Measurements from ENCODE around the gene NPR2. TPM values are rescaled to one million over a fixed set of nuclear protein-coding genes. Genes with fewer than 3 reads are reported as not detected.

The NPR2 gene
- total and polyA plus RNA-seq, 8 donors = 2.2 to 14.6 (median 3.6) TPM

DNA sequence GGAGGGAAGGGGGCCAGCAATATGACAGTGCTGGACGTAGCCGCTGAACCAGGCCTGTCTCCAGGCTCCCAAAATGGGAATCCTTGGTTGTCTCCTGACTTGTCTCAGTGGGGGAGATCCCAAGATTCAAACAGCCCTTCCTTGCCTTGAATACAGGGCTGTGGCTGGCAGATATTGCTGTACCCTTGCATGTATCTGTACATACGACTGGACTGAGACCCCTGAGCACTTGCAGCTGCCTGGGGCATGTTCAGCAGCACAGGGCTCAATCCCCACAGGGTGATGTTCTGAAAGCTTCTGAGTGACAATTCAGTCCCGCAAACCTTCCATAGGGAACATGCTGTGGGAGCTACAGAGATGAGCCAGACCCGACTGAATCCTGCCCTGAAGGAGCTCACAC is 65.5 kb downstream of the NPR2 start:
- no peak for FAIRE-seq
- H3K4me1 ChIP-seq = no peaks in the 10 kb centered on the region
- no peak for ATAC-seq
- 77 to 87% methylated on average over 5 of the region's 5 CpGs for WGBS, 2 donors
- no peak overlapping the region for H3K4me3 ChIP-seq
- H3K36me3 ChIP-seq = no peaks in the 10 kb centered on the region
- H3K9me3 ChIP-seq = no peaks in the 10 kb centered on the region
- intact Hi-C loops (cut with DNase I) = no loop called here
- no peak for TF ChIP-seq CTCF (IDR thresholded peaks at IDR 0.05)
- H3K27ac ChIP-seq = no peak overlapping the region
- DNase-seq = no peak
- H3K27me3 ChIP-seq = no peaks in the 10 kb centered on the region

- intact Hi-C loops (cut with DNase I) = no loop called here
- WGBS, 2 donors = 43 to 49% methylated on average over 5 of the region's 5 CpGs
- no peak overlapping the region for H3K4me3 ChIP-seq
- no peaks in the 10 kb centered on the region for H3K27me3 ChIP-seq
- H3K27ac ChIP-seq = no peak overlapping the region
- H3K36me3 ChIP-seq = no peaks in the 10 kb centered on the region
- ATAC-seq (no peak), DNase-seq (no peak), FAIRE-seq (no peak)
- no peaks in the 10 kb centered on the region for H3K9me3 ChIP-seq
- H3K4me1 ChIP-seq = no peaks in the 10 kb centered on the region
- no peak for TF ChIP-seq CTCF (IDR thresholded peaks at IDR 0.05)
Measured at GRCh38 chr9:35858458-35858857, 67.1 kb downstream of the NPR2 start.

Other genes with a start within 250 kb of the NPR2 start
- 10 to 100 TPM; 12.1 to 23.0 (median 14.2) TPM for gene TESK1, start 186.3 kb upstream of the NPR2 start, total RNA-seq
- gene TESK1, start 186.3 kb upstream of the NPR2 start, polyA plus RNA-seq = 10 to 100 TPM; 38.7 to 56.6 TPM
- gene CD72, start 173.2 kb upstream of the NPR2 start, total RNA-seq = 1 to 10 TPM in 5 of 6 donors, under 1 TPM in 1; 0.88 to 3.4 (median 2.9) TPM
- gene CD72, start 173.2 kb upstream of the NPR2 start, polyA plus RNA-seq = 1 to 10 TPM; 3.5 to 7.7 TPM
- under 1 TPM in 4 of 6 donors, not detected in 2; 0.25 to 0.59 (median 0.46) TPM for gene SIT1, start 140.7 kb upstream of the NPR2 start, total RNA-seq
- gene SIT1, start 140.7 kb upstream of the NPR2 start, polyA plus RNA-seq = under 1 TPM; 0.27 to 0.45 TPM
- gene RMRP, start 133.6 kb upstream of the NPR2 start, total RNA-seq = over 10,000 TPM in 4 of 6 donors, 1,000 to 10,000 TPM in 2; 3,151 to 15,171 (median 11,469) TPM
- 100 to 1,000 TPM in 1 of 2 donors, 10 to 100 TPM in 1; 80.5 to 300 TPM for gene RMRP, start 133.6 kb upstream of the NPR2 start, polyA plus RNA-seq
- gene CCDC107, start 133.3 kb upstream of the NPR2 start, total RNA-seq = 10 to 100 TPM; 13.8 to 32.6 (median 19.0) TPM
- 10 to 100 TPM; 55.4 to 84.7 TPM for gene CCDC107, start 133.3 kb upstream of the NPR2 start, polyA plus RNA-seq
- gene ARHGEF39, start 126.4 kb upstream of the NPR2 start, total RNA-seq = 1 to 10 TPM in 3 of 6 donors, under 1 TPM in 3; 0.20 to 1.2 (median 0.98) TPM
- 1 to 10 TPM; 1.4 to 2.0 TPM for gene ARHGEF39, start 126.4 kb upstream of the NPR2 start, polyA plus RNA-seq
- gene CA9, start 117.7 kb upstream of the NPR2 start, total RNA-seq = 10 to 100 TPM in 2 of 6 donors, 1 to 10 TPM in 4; 1.2 to 75.6 (median 5.7) TPM
- 10 to 100 TPM in 1 of 2 donors, 1 to 10 TPM in 1; 9.2 to 17.9 TPM for gene CA9, start 117.7 kb upstream of the NPR2 start, polyA plus RNA-seq
- gene TPM2, start 101.7 kb upstream of the NPR2 start, total RNA-seq = 10 to 100 TPM; 11.3 to 52.8 (median 22.6) TPM
- gene TPM2, start 101.7 kb upstream of the NPR2 start, polyA plus RNA-seq = 100 to 1,000 TPM; 204 to 227 TPM
- 100 to 1,000 TPM in 2 of 6 donors, 10 to 100 TPM in 4; 72.0 to 141 (median 86.6) TPM for gene TLN1, start 59.4 kb upstream of the NPR2 start, total RNA-seq
- 10 to 100 TPM; 64.5 to 72.7 TPM for gene TLN1, start 59.4 kb upstream of the NPR2 start, polyA plus RNA-seq
- gene CREB3, start 58.9 kb upstream of the NPR2 start, total RNA-seq = 10 to 100 TPM; 15.7 to 24.3 (median 18.8) TPM
- gene CREB3, start 58.9 kb upstream of the NPR2 start, polyA plus RNA-seq = 10 to 100 TPM; 23.9 to 29.6 TPM
- 10 to 100 TPM; 22.0 to 40.6 (median 32.2) TPM for gene GBA2, start 42.4 kb upstream of the NPR2 start, total RNA-seq
- 10 to 100 TPM; 69.5 to 91.3 TPM for gene GBA2, start 42.4 kb upstream of the NPR2 start, polyA plus RNA-seq
- gene RGP1, start 42.3 kb upstream of the NPR2 start, total RNA-seq = 10 to 100 TPM; 12.7 to 18.3 (median 15.0) TPM
- 1 to 10 TPM; 6.8 to 9.3 TPM for gene RGP1, start 42.3 kb upstream of the NPR2 start, polyA plus RNA-seq
- gene MSMP, start 37.3 kb upstream of the NPR2 start, total RNA-seq = 1 to 10 TPM in 1 of 6 donors, under 1 TPM in 1, not detected in 4; 0.67 to 2.3 TPM
- gene MSMP, start 37.3 kb upstream of the NPR2 start, polyA plus RNA-seq = under 1 TPM in 1 of 2 donors, not detected in 1; 0.49 TPM
- 1 to 10 TPM in 2 of 6 donors, under 1 TPM in 4; 0.52 to 1.8 (median 0.83) TPM for gene SPAG8, start 20.7 kb downstream of the NPR2 start, total RNA-seq
- 1 to 10 TPM; 1.6 to 3.1 TPM for gene SPAG8, start 20.7 kb downstream of the NPR2 start, polyA plus RNA-seq
- gene HINT2, start 23.5 kb downstream of the NPR2 start, total RNA-seq = 10 to 100 TPM; 20.6 to 43.7 (median 29.7) TPM
- 10 to 100 TPM; 51.7 to 64.2 TPM for gene HINT2, start 23.5 kb downstream of the NPR2 start, polyA plus RNA-seq
- not detected for gene FAM221B, start 37.1 kb downstream of the NPR2 start, total RNA-seq
- under 1 TPM in 1 of 2 donors, not detected in 1; 0.11 TPM for gene FAM221B, start 37.1 kb downstream of the NPR2 start, polyA plus RNA-seq
- 10 to 100 TPM in 1 of 6 donors, 1 to 10 TPM in 5; 4.9 to 10.3 (median 7.0) TPM for gene TMEM8B, start 37.6 kb downstream of the NPR2 start, total RNA-seq
- 10 to 100 TPM; 11.1 to 17.2 TPM for gene TMEM8B, start 37.6 kb downstream of the NPR2 start, polyA plus RNA-seq
- not detected for gene OR13J1, start 78.8 kb downstream of the NPR2 start, total RNA-seq
- gene OR13J1, start 78.8 kb downstream of the NPR2 start, polyA plus RNA-seq = not detected
- 1 to 10 TPM in 3 of 6 donors, under 1 TPM in 3; 0.43 to 1.5 (median 0.83) TPM for gene HRCT1, start 114.6 kb downstream of the NPR2 start, total RNA-seq
- gene HRCT1, start 114.6 kb downstream of the NPR2 start, polyA plus RNA-seq = 1 to 10 TPM in 1 of 2 donors, under 1 TPM in 1; 0.33 to 1.5 TPM
- under 1 TPM in 5 of 6 donors, not detected in 1; 0.12 to 0.74 (median 0.44) TPM for gene SPAAR, start 117.9 kb downstream of the NPR2 start, total RNA-seq
- gene SPAAR, start 117.9 kb downstream of the NPR2 start, polyA plus RNA-seq = 1 to 10 TPM in 1 of 2 donors, under 1 TPM in 1; 0.31 to 1.6 TPM
- gene OR2S2, start 166.6 kb downstream of the NPR2 start, total RNA-seq = not detected
- not detected for gene OR2S2, start 166.6 kb downstream of the NPR2 start, polyA plus RNA-seq
- 1 to 10 TPM in 5 of 6 donors, under 1 TPM in 1; 0.95 to 4.6 (median 1.8) TPM for gene RECK, start 245.3 kb downstream of the NPR2 start, total RNA-seq
- 1 to 10 TPM; 1.4 to 2.0 TPM for gene RECK, start 245.3 kb downstream of the NPR2 start, polyA plus RNA-seq

Measured in pancreas (tissue), 10 donors.